ENCODE measurements around the gene ACVR1B.

Gene ACVR1B

DNA sequence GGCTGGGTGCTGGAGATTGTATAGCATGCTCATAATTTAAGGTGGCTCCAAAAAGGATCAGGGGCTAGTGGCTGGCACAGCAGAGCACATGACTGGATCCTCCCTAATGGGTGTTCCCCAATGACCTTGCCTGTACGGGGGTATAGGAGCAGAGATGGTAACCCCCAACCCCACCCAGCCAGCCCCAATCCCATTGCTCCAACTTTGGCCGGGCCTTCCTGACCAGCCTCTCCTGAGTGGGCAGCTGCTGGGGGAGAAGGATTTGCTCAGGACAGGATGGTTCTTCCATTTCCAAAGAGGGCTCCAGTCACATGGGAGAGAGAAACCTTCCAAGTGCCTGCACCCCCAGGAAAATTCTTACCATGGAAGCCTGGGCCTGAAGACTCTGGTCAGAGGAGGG is 84.4 kb downstream of the ACVR1B start:
- H3K79me2 ChIP-seq (ENCODE audit: insufficient read depth, low read length) = no peaks in the 10 kb centered on the region
- H3K9me3 ChIP-seq (ENCODE audit: insufficient read depth, low read length, severe bottlenecking) = no peaks in the 10 kb centered on the region
- H3K27me3 ChIP-seq (ENCODE audit: insufficient read depth, low read length, poor library complexity) = peaks cover 58% of the 10 kb centered on the region
- H3K27ac ChIP-seq (ENCODE audit: low read length) = no peak overlapping the region
- TF ChIP-seq, protein P1, sequence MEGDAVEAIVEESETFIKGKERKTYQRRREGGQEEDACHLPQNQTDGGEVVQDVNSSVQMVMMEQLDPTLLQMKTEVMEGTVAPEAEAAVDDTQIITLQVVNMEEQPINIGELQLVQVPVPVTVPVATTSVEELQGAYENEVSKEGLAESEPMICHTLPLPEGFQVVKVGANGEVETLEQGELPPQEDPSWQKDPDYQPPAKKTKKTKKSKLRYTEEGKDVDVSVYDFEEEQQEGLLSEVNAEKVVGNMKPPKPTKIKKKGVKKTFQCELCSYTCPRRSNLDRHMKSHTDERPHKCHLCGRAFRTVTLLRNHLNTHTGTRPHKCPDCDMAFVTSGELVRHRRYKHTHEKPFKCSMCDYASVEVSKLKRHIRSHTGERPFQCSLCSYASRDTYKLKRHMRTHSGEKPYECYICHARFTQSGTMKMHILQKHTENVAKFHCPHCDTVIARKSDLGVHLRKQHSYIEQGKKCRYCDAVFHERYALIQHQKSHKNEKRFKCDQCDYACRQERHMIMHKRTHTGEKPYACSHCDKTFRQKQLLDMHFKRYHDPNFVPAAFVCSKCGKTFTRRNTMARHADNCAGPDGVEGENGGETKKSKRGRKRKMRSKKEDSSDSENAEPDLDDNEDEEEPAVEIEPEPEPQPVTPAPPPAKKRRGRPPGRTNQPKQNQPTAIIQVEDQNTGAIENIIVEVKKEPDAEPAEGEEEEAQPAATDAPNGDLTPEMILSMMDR (IDR thresholded peaks at IDR 0.05; ENCODE audit: borderline replicate concordance, extremely low read depth, low read length, poor library complexity, severe bottlenecking) = no peak
- no peak for TF ChIP-seq EZH2 (IDR thresholded peaks at IDR 0.05; ENCODE audit: borderline replicate concordance, low read depth, low read length, severe bottlenecking)
- H3K9ac ChIP-seq (ENCODE audit: low read depth, low read length) = no peak overlapping the region
- H3K4me3 ChIP-seq (ENCODE audit: low read depth in 1 of 2, low read length in 2 of 2) = no peak overlapping the region
- ATAC-seq (ENCODE audit: insufficient read depth, low read depth) (no peak), DNase-seq (no peak)
- H3K4me2 ChIP-seq (ENCODE audit: insufficient read depth, low read length) = no peak overlapping the region
- no peak overlapping the region for H2AFZ ChIP-seq (ENCODE audit: low read depth, low read length)
- peaks cover 31% of the 10 kb centered on the region for H3K4me1 ChIP-seq (ENCODE audit: insufficient read depth, low read length)
- H3K36me3 ChIP-seq (ENCODE audit: insufficient read depth, low read length) = no peaks in the 10 kb centered on the region
- peaks cover 51% of the 10 kb centered on the region for H4K20me1 ChIP-seq (ENCODE audit: insufficient read depth, low read length)

DNA sequence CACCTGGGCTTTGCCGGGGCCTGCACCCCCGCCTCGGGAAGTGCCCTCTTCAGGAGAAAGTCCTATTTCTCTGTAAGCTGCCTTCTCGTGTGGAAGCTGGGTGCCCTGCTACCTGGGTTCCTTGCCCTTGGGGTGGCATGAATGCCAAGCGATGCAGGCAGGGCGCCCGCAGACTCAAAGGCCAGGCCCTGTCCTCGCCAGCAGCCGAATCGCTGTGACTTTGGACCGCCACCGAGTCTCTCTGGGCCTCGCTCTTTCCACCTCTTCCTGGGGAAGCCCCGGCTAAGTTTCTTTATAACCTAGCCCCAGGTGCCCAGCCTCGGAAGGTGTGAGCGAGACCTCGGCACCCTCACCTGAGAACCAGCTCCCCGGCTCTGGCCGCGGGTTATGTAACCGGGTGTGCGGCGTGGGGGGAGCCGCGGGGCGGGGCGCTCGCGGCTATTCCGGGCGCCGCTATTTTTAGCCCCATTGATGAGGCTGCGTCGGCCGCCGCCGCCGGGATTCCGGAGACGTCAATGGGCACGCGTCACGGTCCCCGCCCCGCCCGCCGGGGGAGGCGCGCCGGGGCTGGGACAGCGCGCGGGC is 85.2 kb downstream of the ACVR1B start:
- H2AFZ ChIP-seq (ENCODE audit: low read depth, low read length) = no peak overlapping the region
- ATAC-seq (ENCODE audit: insufficient read depth, low read depth) (peak; percentile 22; the same call in 2 of the 3 replicates), DNase-seq (peak; percentile 66)
- H3K27me3 ChIP-seq (ENCODE audit: insufficient read depth, low read length, poor library complexity) = peaks cover 58% of the 10 kb centered on the region
- H3K4me2 ChIP-seq (ENCODE audit: insufficient read depth, low read length) = peak overlapping the region; percentile 53
- H3K79me2 ChIP-seq (ENCODE audit: insufficient read depth, low read length) = no peaks in the 10 kb centered on the region
- peaks cover 31% of the 10 kb centered on the region for H3K4me1 ChIP-seq (ENCODE audit: insufficient read depth, low read length)
- H4K20me1 ChIP-seq (ENCODE audit: insufficient read depth, low read length) = peaks cover 51% of the 10 kb centered on the region
- H3K27ac ChIP-seq (ENCODE audit: low read length) = no peak overlapping the region
- H3K9me3 ChIP-seq (ENCODE audit: insufficient read depth, low read length, severe bottlenecking) = no peaks in the 10 kb centered on the region
- H3K9ac ChIP-seq (ENCODE audit: low read depth, low read length) = no peak overlapping the region
- peak; percentile 85 for TF ChIP-seq EZH2 (IDR thresholded peaks at IDR 0.05; ENCODE audit: borderline replicate concordance, low read depth, low read length, severe bottlenecking)
- TF ChIP-seq, protein P1 (IDR thresholded peaks at IDR 0.05; ENCODE audit: borderline replicate concordance, extremely low read depth, low read length, poor library complexity, severe bottlenecking) = no peak
- no peaks in the 10 kb centered on the region for H3K36me3 ChIP-seq (ENCODE audit: insufficient read depth, low read length)
- H3K4me3 ChIP-seq (ENCODE audit: low read depth in 1 of 2, low read length in 2 of 2) = peak overlapping the region in 1 of 2 experiments; percentile 30; a peak in 2 of 4 replicates

DNA sequence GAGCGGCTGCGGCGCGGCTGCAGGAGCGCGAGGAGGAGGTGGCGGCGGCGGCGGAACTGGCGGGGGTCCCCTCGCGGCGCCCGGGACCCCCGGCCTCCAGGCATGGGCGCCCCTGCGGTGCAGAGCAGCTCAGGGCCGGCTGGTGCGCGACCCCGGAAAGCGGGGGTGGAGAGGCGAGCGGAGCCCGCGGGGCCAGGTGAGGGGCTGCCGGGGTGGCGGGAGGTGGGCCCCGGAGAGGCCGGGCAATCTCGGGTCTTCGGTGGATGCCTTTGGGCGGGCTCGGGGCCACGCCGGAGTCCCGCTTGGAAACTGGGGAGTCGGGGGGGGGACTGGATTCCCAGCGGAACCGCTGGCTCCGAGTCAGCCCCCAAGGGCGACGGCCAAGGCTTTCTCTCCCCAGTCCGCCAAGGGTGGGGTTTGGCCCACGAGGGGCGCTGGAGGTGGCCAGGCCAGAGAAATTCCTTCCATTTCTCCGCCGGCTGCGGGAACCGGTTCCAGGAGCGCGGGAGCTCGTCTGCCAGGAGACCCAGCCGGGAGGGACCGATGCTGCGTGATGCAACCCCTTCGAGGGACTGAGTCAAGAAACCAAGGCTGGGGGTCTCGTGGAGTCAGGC is 85.9 kb downstream of the ACVR1B start:
- ATAC-seq (ENCODE audit: insufficient read depth, low read depth) (no peak), DNase-seq (no peak)
- peak; percentile 82 for TF ChIP-seq EZH2 (IDR thresholded peaks at IDR 0.05; ENCODE audit: borderline replicate concordance, low read depth, low read length, severe bottlenecking)
- TF ChIP-seq, protein P1 (IDR thresholded peaks at IDR 0.05; ENCODE audit: borderline replicate concordance, extremely low read depth, low read length, poor library complexity, severe bottlenecking) = no peak
- H3K27ac ChIP-seq (ENCODE audit: low read length) = no peak overlapping the region
- H3K36me3 ChIP-seq (ENCODE audit: insufficient read depth, low read length) = no peaks in the 10 kb centered on the region
- H3K4me1 ChIP-seq (ENCODE audit: insufficient read depth, low read length) = peaks cover 36% of the 10 kb centered on the region
- H4K20me1 ChIP-seq (ENCODE audit: insufficient read depth, low read length) = peaks cover 54% of the 10 kb centered on the region
- H3K79me2 ChIP-seq (ENCODE audit: insufficient read depth, low read length) = no peaks in the 10 kb centered on the region
- H3K9ac ChIP-seq (ENCODE audit: low read depth, low read length) = no peak overlapping the region
- H3K27me3 ChIP-seq (ENCODE audit: insufficient read depth, low read length, poor library complexity) = peaks cover 58% of the 10 kb centered on the region
- no peak overlapping the region for H2AFZ ChIP-seq (ENCODE audit: low read depth, low read length)
- peak overlapping the region in 1 of 2 experiments; percentile 36; a peak in 2 of 4 replicates for H3K4me3 ChIP-seq (ENCODE audit: low read depth in 1 of 2, low read length in 2 of 2)
- peak overlapping the region; percentile 61 for H3K4me2 ChIP-seq (ENCODE audit: insufficient read depth, low read length)
- no peaks in the 10 kb centered on the region for H3K9me3 ChIP-seq (ENCODE audit: insufficient read depth, low read length, severe bottlenecking)

All from DND-41 (cell line).